CD4-positive, alpha-beta T cell (primary cell): Measurements from ENCODE around the gene RAB22A. TPM values are rescaled to one million over a fixed set of nuclear protein-coding genes. Genes with fewer than 3 reads are reported as not detected.

ENCODE experiments used
- ATAC-seq: fragments of 200-7000 bp; cut with Tn5 transposase; one replicate; pipeline ENCODE4 v1.10.0; 2022; ENCODE audit warnings: mild to moderate bottlenecking; ENCODE audit not compliant: poor library complexity
- CTCF ChIA-PET: fragments of 350-600 bp; sonication (Branson Sonifier 250); formaldehyde crosslinking; loops from one replicate; lab custom pipeline; 2021; ENCODE audit warnings: antibody characterized with exemption, inconsistent platforms; lab: Charles Lee
- POLR2A ChIA-PET: fragments of 350-600 bp; sonication (Branson Sonifier 250); formaldehyde crosslinking; loops from one replicate; lab custom pipeline; 2021; ENCODE audit warnings: antibody characterized with exemption, inconsistent platforms; lab: Charles Lee
- DNase-seq, 14 experiments: peaks; one replicate each; pipeline ENCODE4 v3.0.0-alpha.2; 2013 to 2020; ENCODE audit warnings: mixed read lengths in 2 of 14
- H3K27ac ChIP-seq, 2 donors: one replicate each; pipeline versions ENCODE4 v1.5.1 to v1.7.0; 2013; ENCODE audit warnings: low read length in 2 of 2, low read depth in 1 of 2, mild to moderate bottlenecking in 1 of 2
- H3K27me3 ChIP-seq, 2 experiments: 1 replicate in 1 of 2; 2 replicates in 1 of 2; pipeline versions ENCODE4 v1.6.1 to v1.7.0; 2013; ENCODE audit warnings: low read length in 2 of 2, control low read depth in 1 of 2, mild to moderate bottlenecking in 1 of 2, moderate library complexity in 1 of 2; ENCODE audit not compliant: insufficient read depth in 2 of 2, control insufficient read depth in 1 of 2
- H3K36me3 ChIP-seq: one replicate; pipeline ENCODE4 v1.6.1; 2013; ENCODE audit warnings: low read length, control low read depth; ENCODE audit not compliant: insufficient read depth
- H3K4me1 ChIP-seq: one replicate; pipeline ENCODE4 v1.6.1; 2013; ENCODE audit warnings: low read length, control low read depth; ENCODE audit not compliant: insufficient read depth
- H3K4me3 ChIP-seq: one replicate; pipeline ENCODE4 v1.5.1; 2013; ENCODE audit warnings: mild to moderate bottlenecking, low read length, moderate library complexity
- H3K9me3 ChIP-seq, 2 experiments: 1 replicate in 1 of 2; 2 replicates in 1 of 2; pipeline versions ENCODE4 v1.6.1 to v1.7.0; 2013; ENCODE audit warnings: low read length in 2 of 2, mild to moderate bottlenecking in 2 of 2, control low read depth in 1 of 2, moderate library complexity in 1 of 2; ENCODE audit not compliant: control insufficient read depth in 1 of 2, insufficient read depth in 1 of 2
- H3K27ac Mint-ChIP-seq: one replicate; pipeline ENCODE4 v1.8.0; 2020; ENCODE audit warnings: mixed read lengths
- H3K27me3 Mint-ChIP-seq: one replicate; pipeline ENCODE4 v1.8.0; 2021; ENCODE audit warnings: mixed read lengths
- H3K36me3 Mint-ChIP-seq: one replicate; pipeline ENCODE4 v1.8.0; 2021; ENCODE audit warnings: low read depth, mixed read lengths
- H3K4me1 Mint-ChIP-seq: one replicate; pipeline ENCODE4 v1.8.0; 2021; ENCODE audit warnings: low read depth, mixed read lengths
- H3K4me3 Mint-ChIP-seq: one replicate; pipeline ENCODE4 v1.8.0; 2020; ENCODE audit warnings: mild to moderate bottlenecking, mixed read lengths
- H3K9me3 Mint-ChIP-seq: one replicate; pipeline ENCODE4 v1.8.0; 2020; ENCODE audit warnings: mixed read lengths
- CTCF ChIP-seq: fragments of 200-600 bp; IDR thresholded peaks from one replicate; pipeline ENCODE4 v1.8.0; 2022; ENCODE audit warnings: antibody characterized with exemption, mild to moderate bottlenecking
- intact Hi-C, 2 experiments: fragments of 100-400 bp; cut with DNase I in 1 of 2; cut with micrococcal nuclease in 1 of 2; formaldehyde crosslinking; loops; one replicate each; pipeline versions ENCODE4 v1.15.1 to v1.9.0; 2023 to 2025; cut with DNase I, micrococcal nuclease
- total RNA-seq, 174 experiments: library from RNA in 2 of 174; stranded (reverse) in 2 of 174; gene quantifications; one replicate each; pipeline ENCODE4 v1.2.3 and lab custom pipeline; 2021 to 2026

RAB22A gene
- total RNA-seq, 2 experiments from 2014 or later, result 16.5 to 17.2 TPM

GRCh38 chr20:58349570-58349969 lies 40.1 kb downstream of the RAB22A start:
- Mint-ChIP-seq H3K9me3 (no peaks in the 10 kb centered on the region), H3K27ac (peak overlapping the region; percentile 35), H3K4me1 (no peaks in the 10 kb centered on the region), H3K36me3 (peaks cover 74% of the 10 kb centered on the region), H3K27me3 (no peaks in the 10 kb centered on the region), H3K4me3 (no peak overlapping the region)
- ChIA-PET CTCF (no interaction called here), POLR2A (no interaction called here)
- no peak overlapping the region for H3K27ac ChIP-seq
- peaks cover 50% of the 10 kb centered on the region for H3K36me3 ChIP-seq
- TF ChIP-seq CTCF, result no peak
- no peaks in the 10 kb centered on the region for H3K4me1 ChIP-seq
- H3K27me3 ChIP-seq, result no peaks in the 10 kb centered on the region
- H3K4me3 ChIP-seq, result no peak overlapping the region
- ATAC-seq (no peak), DNase-seq (no peak)
- H3K9me3 ChIP-seq, result no peaks in the 10 kb centered on the region
- intact Hi-C loops, result no loop called here

GRCh38 chr20:58352468-58352867 lies 43.0 kb downstream of the RAB22A start:
- POLR2A ChIA-PET, result no interaction called here
- Mint-ChIP-seq H3K27ac (no peak overlapping the region), H3K27me3 (no peaks in the 10 kb centered on the region), H3K9me3 (no peaks in the 10 kb centered on the region), H3K4me1 (no peaks in the 10 kb centered on the region), H3K36me3 (peaks cover 75% of the 10 kb centered on the region), H3K4me3 (no peak overlapping the region)
- Histone ChIP-seq H3K9me3 (no peaks in the 10 kb centered on the region), H3K4me3 (no peak overlapping the region), H3K27ac (no peak overlapping the region), H3K36me3 (peaks cover 49% of the 10 kb centered on the region), H3K4me1 (no peaks in the 10 kb centered on the region), H3K27me3 (no peaks in the 10 kb centered on the region)
- CTCF ChIA-PET, result interaction anchor here (1.1 kb wide), 1 partner anchor 8 kb away, joined by 3 read pairs; no protein-coding TSS in a partner anchor
- no peak for TF ChIP-seq CTCF
- intact Hi-C loops, result no loop called here
- DNase-seq (no peak), ATAC-seq (no peak)

- ChIA-PET POLR2A (no interaction called here), CTCF (interaction anchor here (0.7 to 1.0 kb wide), 2 partner anchors 47 to 119 kb away, joined by 3 read pairs; no protein-coding TSS in a partner anchor)
- intact Hi-C loops, result no loop called here
- DNase-seq, result no peak
- Mint-ChIP-seq H3K27me3 (no peaks in the 10 kb centered on the region), H3K4me3 (no peak overlapping the region), H3K4me1 (no peaks in the 10 kb centered on the region), H3K27ac (no peak overlapping the region), H3K9me3 (no peaks in the 10 kb centered on the region), H3K36me3 (peaks cover 98% of the 10 kb centered on the region)
- Histone ChIP-seq H3K36me3 (peaks cover 71% of the 10 kb centered on the region), H3K27me3 (no peaks in the 10 kb centered on the region), H3K4me3 (no peak overlapping the region), H3K27ac (no peak overlapping the region), H3K4me1 (no peaks in the 10 kb centered on the region), H3K9me3 (no peaks in the 10 kb centered on the region)
- no peak for TF ChIP-seq CTCF
- no peak for ATAC-seq
Observed at GRCh38 chr20:58359441-58359840, 49.9 kb downstream of the RAB22A start.
